D721Med (cell line): Measurements from ENCODE around the gene XRN1.

Experiments used
- DNase-seq: peaks from one replicate; pipeline ENCODE4 v3.0.0; 2011; ENCODE audit warnings: low spot score; ENCODE audit not compliant: insufficient read length
- FAIRE-seq: peaks from 2 replicates; lab custom pipeline; 2011; peaks lifted over from hg19 to GRCh38; lab: Jason Lieb, UNC
- TF ChIP-seq, protein P1 (sequence below): IDR thresholded peaks from 2 replicates; pipeline ENCODE4 v1.5.1; 2012; ENCODE audit warnings: mild to moderate bottlenecking, control low read depth; ENCODE audit not compliant: insufficient read depth; ENCODE audit errors: missing control alignments

Gene XRN1

GRCh38 chr3:142447852-142448823 is at the start of gene XRN1:
Gene XRN1, minus strand, starts transcription at chr3:142448037. Its CDS starts 93 bp downstream, at chr3:142447944.
- TF ChIP-seq, protein P1, sequence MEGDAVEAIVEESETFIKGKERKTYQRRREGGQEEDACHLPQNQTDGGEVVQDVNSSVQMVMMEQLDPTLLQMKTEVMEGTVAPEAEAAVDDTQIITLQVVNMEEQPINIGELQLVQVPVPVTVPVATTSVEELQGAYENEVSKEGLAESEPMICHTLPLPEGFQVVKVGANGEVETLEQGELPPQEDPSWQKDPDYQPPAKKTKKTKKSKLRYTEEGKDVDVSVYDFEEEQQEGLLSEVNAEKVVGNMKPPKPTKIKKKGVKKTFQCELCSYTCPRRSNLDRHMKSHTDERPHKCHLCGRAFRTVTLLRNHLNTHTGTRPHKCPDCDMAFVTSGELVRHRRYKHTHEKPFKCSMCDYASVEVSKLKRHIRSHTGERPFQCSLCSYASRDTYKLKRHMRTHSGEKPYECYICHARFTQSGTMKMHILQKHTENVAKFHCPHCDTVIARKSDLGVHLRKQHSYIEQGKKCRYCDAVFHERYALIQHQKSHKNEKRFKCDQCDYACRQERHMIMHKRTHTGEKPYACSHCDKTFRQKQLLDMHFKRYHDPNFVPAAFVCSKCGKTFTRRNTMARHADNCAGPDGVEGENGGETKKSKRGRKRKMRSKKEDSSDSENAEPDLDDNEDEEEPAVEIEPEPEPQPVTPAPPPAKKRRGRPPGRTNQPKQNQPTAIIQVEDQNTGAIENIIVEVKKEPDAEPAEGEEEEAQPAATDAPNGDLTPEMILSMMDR = no peak
- peak; percentile 87 for DNase-seq
- FAIRE-seq = no peak

DNA sequence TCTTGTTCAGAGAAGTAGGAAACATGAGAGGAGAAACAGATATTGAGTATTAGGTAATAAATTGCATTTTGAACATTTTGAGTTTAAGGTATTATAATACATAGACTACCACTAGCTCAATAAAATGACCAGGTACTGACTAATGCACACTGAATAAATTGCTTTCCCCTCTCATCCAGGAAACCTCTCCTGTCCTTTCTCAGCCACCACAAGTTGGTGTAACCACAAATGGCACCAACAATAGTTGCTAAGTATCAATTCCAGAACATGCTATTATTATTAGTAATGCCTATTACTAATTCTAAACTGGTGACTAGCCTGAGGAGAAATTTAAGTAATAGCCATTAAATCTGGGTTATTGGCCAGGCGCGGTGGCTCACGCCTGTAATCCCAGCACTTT is 47.3 kb upstream of the XRN1 start:
- TF ChIP-seq, protein P1 = no peak
- no peak for DNase-seq
- no peak for FAIRE-seq

DNA sequence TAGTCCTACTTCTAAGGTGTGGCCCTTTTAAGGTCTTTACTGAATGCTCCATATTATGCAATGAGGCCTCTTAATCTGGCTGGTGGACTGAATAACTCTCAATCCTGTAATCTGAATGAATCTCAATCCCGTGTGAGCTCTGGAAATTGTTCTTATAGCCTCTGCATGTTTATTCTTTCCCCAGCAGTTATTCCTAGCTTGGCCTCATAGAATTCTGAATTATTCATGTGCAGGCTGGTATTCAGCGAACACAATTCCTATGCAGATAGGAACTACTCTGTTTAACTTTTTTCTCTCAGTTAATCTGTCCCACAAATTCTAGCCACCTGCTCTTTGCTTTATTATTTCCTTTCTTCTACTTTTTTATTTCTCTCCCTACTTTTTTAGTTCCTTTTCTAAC is 44.3 kb upstream of the XRN1 start:
- TF ChIP-seq, protein P1 = no peak
- FAIRE-seq = no peak
- no peak for DNase-seq

DNA sequence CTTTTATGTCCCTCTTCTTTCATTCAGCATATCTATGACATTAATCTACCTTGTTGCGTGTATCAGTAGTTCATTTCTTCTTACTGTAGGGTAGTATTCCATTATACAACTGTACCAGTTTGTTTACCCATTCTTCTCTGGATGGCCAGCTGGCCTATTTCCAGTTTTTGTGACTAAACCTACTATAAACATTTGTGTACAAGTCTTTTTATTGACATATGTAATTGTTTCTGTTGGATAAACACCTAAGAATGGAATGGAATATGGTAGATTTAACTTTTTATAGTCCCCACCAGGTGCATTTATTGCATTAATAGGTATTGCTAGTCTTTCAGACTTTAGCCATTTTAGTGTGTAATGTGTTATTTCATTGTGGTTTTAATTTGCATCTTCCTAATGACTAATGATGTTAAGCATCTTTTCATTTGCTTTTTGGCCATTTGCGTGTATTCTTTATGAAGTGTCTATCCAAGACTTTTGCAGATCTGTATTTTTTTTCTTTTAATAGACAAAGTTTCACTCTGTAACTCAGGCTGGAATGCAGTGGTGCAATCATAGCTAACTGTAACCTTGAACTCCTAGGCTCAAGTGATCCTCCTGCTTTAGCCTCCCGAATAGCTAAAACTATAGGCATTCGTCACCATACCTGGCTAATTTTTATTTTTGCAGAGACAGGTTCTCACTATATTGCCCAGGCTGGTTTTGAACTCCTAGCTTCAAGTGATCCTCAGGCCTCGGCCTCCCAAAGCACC is 41.9 kb upstream of the XRN1 start:
- DNase-seq = no peak
- no peak for FAIRE-seq
- TF ChIP-seq, protein P1 = no peak

GRCh38 chr3:142484912-142485435 is 37.1 kb upstream of the XRN1 start:
- FAIRE-seq (no peak), DNase-seq (no peak)
- TF ChIP-seq, protein P1 = no peak

- TF ChIP-seq, protein P1 = no peak
- DNase-seq = no peak
- no peak for FAIRE-seq
Observed at GRCh38 chr3:142481196-142481595, 33.4 kb upstream of the XRN1 start.
